ENCODE data around the gene BORCS6.
"Not testable (repeated sequence)": the region's sequence is repeated elsewhere in the genome, so short reads cannot be mapped to it uniquely, and the experiment has no call there.

Gene BORCS6

GRCh38 chr17:8173056-8173870 is 16.7 kb downstream of the BORCS6 start:
- DNase-seq: peak; percentile 92

- not testable (repeated sequence) for DNase-seq
Observed at GRCh38 chr17:8170186-8170585, 19.8 kb downstream of the BORCS6 start.

- DNase-seq: no peak
Observed at GRCh38 chr17:8167526-8167925, 22.5 kb downstream of the BORCS6 start.

- no peak for DNase-seq
Observed at GRCh38 chr17:8166731-8167130, 23.2 kb downstream of the BORCS6 start.

GRCh38 chr17:8164815-8165131 is 25.2 kb downstream of the BORCS6 start:
- DNase-seq: no peak

- no peak for DNase-seq
Observed at GRCh38 chr17:8163978-8164814, 25.8 kb downstream of the BORCS6 start.

GRCh38 chr17:8162997-8163977 is 26.7 kb downstream of the BORCS6 start:
- DNase-seq: no peak

GRCh38 chr17:8162233-8162996 is 27.6 kb downstream of the BORCS6 start, which contains the start of gene VAMP2:
VAMP2 (minus strand) TSS chr17:8162948; CDS start chr17:8162879, 69 bp downstream.
- DNase-seq: no peak

GRCh38 chr17:8161289-8162232 is 28.4 kb downstream of the BORCS6 start:
- DNase-seq: no peak

- no peak for DNase-seq
Observed at GRCh38 chr17:8160741-8161221, 29.2 kb downstream of the BORCS6 start.

- DNase-seq: no peak
Observed at GRCh38 chr17:8160224-8160577, 29.8 kb downstream of the BORCS6 start.

GRCh38 chr17:8159459-8160223 is 30.3 kb downstream of the BORCS6 start:
- DNase-seq: no peak

GRCh38 chr17:8159032-8159400 is 31.0 kb downstream of the BORCS6 start:
- DNase-seq: no peak

- DNase-seq: no peak
Observed at GRCh38 chr17:8158267-8159031, 31.5 kb downstream of the BORCS6 start.

GRCh38 chr17:8156246-8156992 is 33.6 kb downstream of the BORCS6 start:
- DNase-seq: peak; percentile 91

GRCh38 chr17:8155996-8156245 is 34.1 kb downstream of the BORCS6 start:
- no peak for DNase-seq

GRCh38 chr17:8155231-8155995 is 34.6 kb downstream of the BORCS6 start:
- DNase-seq: no peak

GRCh38 chr17:8154608-8155155 is 35.3 kb downstream of the BORCS6 start:
- DNase-seq: no peak

Data from NCI-H1417 treated with DMSO at 0.1 percent for 48 hours (cell line).